CD4-positive, alpha-beta T cell (primary cell): ENCODE results near the gene FAM107B. TPM values are rescaled to one million over a fixed set of nuclear protein-coding genes. Genes with fewer than 3 reads are reported as not detected.

Experiments
- ATAC-seq: fragments of 200-7000 bp; cut with Tn5 transposase; one replicate; pipeline ENCODE4 v1.10.0; 2022; ENCODE audit warnings: mild to moderate bottlenecking; ENCODE audit not compliant: poor library complexity
- CTCF ChIA-PET: fragments of 350-600 bp; sonication (Branson Sonifier 250); formaldehyde crosslinking; loops from one replicate; lab custom pipeline; 2021; ENCODE audit warnings: antibody characterized with exemption, inconsistent platforms; lab: Charles Lee
- POLR2A ChIA-PET: fragments of 350-600 bp; sonication (Branson Sonifier 250); formaldehyde crosslinking; loops from one replicate; lab custom pipeline; 2021; ENCODE audit warnings: antibody characterized with exemption, inconsistent platforms; lab: Charles Lee
- DNase-seq, 14 experiments: peaks; one replicate each; pipeline ENCODE4 v3.0.0-alpha.2; 2013 to 2020; ENCODE audit warnings: mixed read lengths in 2 of 14
- H3K27ac ChIP-seq, 2 donors: one replicate each; pipeline versions ENCODE4 v1.5.1 to v1.7.0; 2013; ENCODE audit warnings: low read length in 2 of 2, low read depth in 1 of 2, mild to moderate bottlenecking in 1 of 2
- H3K27me3 ChIP-seq, 2 experiments: 1 replicate in 1 of 2; 2 replicates in 1 of 2; pipeline versions ENCODE4 v1.6.1 to v1.7.0; 2013; ENCODE audit warnings: low read length in 2 of 2, control low read depth in 1 of 2, mild to moderate bottlenecking in 1 of 2, moderate library complexity in 1 of 2; ENCODE audit not compliant: insufficient read depth in 2 of 2, control insufficient read depth in 1 of 2
- H3K36me3 ChIP-seq: one replicate; pipeline ENCODE4 v1.6.1; 2013; ENCODE audit warnings: low read length, control low read depth; ENCODE audit not compliant: insufficient read depth
- H3K4me1 ChIP-seq: one replicate; pipeline ENCODE4 v1.6.1; 2013; ENCODE audit warnings: low read length, control low read depth; ENCODE audit not compliant: insufficient read depth
- H3K4me3 ChIP-seq: one replicate; pipeline ENCODE4 v1.5.1; 2013; ENCODE audit warnings: mild to moderate bottlenecking, low read length, moderate library complexity
- H3K9me3 ChIP-seq, 2 experiments: 1 replicate in 1 of 2; 2 replicates in 1 of 2; pipeline versions ENCODE4 v1.6.1 to v1.7.0; 2013; ENCODE audit warnings: low read length in 2 of 2, mild to moderate bottlenecking in 2 of 2, control low read depth in 1 of 2, moderate library complexity in 1 of 2; ENCODE audit not compliant: control insufficient read depth in 1 of 2, insufficient read depth in 1 of 2
- H3K27ac Mint-ChIP-seq: one replicate; pipeline ENCODE4 v1.8.0; 2020; ENCODE audit warnings: mixed read lengths
- H3K27me3 Mint-ChIP-seq: one replicate; pipeline ENCODE4 v1.8.0; 2021; ENCODE audit warnings: mixed read lengths
- H3K36me3 Mint-ChIP-seq: one replicate; pipeline ENCODE4 v1.8.0; 2021; ENCODE audit warnings: low read depth, mixed read lengths
- H3K4me1 Mint-ChIP-seq: one replicate; pipeline ENCODE4 v1.8.0; 2021; ENCODE audit warnings: low read depth, mixed read lengths
- H3K4me3 Mint-ChIP-seq: one replicate; pipeline ENCODE4 v1.8.0; 2020; ENCODE audit warnings: mild to moderate bottlenecking, mixed read lengths
- H3K9me3 Mint-ChIP-seq: one replicate; pipeline ENCODE4 v1.8.0; 2020; ENCODE audit warnings: mixed read lengths
- CTCF ChIP-seq: fragments of 200-600 bp; IDR thresholded peaks from one replicate; pipeline ENCODE4 v1.8.0; 2022; ENCODE audit warnings: antibody characterized with exemption, mild to moderate bottlenecking
- intact Hi-C, 2 experiments: fragments of 100-400 bp; cut with DNase I in 1 of 2; cut with micrococcal nuclease in 1 of 2; formaldehyde crosslinking; loops; one replicate each; pipeline versions ENCODE4 v1.15.1 to v1.9.0; 2023 to 2025; cut with DNase I, micrococcal nuclease
- total RNA-seq, 174 experiments: library from RNA in 2 of 174; stranded (reverse) in 2 of 174; gene quantifications; one replicate each; pipeline ENCODE4 v1.2.3 and lab custom pipeline; 2021 to 2026

The FAM107B gene
- total RNA-seq, 2 experiments from 2014 or later, result 261 to 262 TPM

DNA sequence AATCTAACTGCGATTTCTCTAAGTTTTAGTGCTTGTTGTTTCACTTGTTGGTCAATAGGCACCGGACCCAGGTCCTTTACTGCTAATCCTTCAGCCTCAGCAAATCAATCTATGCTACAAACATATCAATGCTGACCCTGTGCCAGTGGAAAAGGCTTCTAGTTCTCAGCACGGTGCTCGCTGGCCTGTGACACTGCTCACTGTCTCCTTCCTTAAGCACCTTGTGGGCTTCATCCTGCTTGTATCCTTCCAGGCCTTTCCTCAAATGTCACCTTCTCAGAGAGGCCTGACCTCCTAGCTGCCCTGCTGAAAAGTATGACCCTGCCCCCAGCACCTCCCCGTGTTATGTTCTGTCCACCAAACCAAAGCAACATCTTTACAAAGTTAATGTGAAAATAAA, 242.7 kb downstream of the FAM107B start:
- Histone ChIP-seq H3K4me1 (peaks cover 77% of the 10 kb centered on the region), H3K27me3 (no peaks in the 10 kb centered on the region), H3K36me3 (peaks cover 73% of the 10 kb centered on the region), H3K27ac (no peak overlapping the region), H3K9me3 (no peaks in the 10 kb centered on the region), H3K4me3 (no peak overlapping the region)
- Mint-ChIP-seq H3K27ac (peak overlapping the region; percentile 45), H3K27me3 (no peaks in the 10 kb centered on the region), H3K9me3 (no peaks in the 10 kb centered on the region), H3K36me3 (peaks cover 98% of the 10 kb centered on the region), H3K4me1 (peaks cover 97% of the 10 kb centered on the region), H3K4me3 (peak overlapping the region; percentile 49)
- TF ChIP-seq CTCF, result no peak
- DNase-seq (no peak), ATAC-seq (no peak)
- CTCF ChIA-PET, result interaction anchor here (0.6 kb wide), 1 partner anchor 285 kb away, joined by 4 read pairs; no protein-coding TSS in a partner anchor
- intact Hi-C loops, result no loop called here
- POLR2A ChIA-PET, result no interaction called here

DNA sequence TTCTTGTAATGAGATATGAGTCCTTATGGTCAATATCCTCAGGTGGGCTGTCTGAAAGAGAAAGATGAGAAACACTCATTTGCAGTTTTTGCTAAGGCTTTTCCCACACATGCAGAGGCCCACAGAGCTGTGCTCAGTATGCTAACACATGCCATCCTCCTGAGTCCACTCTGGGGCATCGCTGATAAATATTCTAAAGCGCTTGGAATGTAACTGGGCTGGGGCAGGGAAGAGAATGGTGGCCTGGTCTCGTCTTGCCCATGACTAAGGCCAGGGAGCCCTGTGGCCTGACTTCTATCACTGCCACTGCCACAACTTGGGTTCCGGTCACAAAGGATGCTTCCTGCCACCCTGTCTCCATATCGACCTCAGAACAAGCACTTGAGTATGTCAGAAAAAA, 244.2 kb downstream of the FAM107B start:
- TF ChIP-seq CTCF, result no peak
- no peaks in the 10 kb centered on the region for H3K27me3 Mint-ChIP-seq
- intact Hi-C loops, result no loop called here
- H3K27me3 ChIP-seq, result no peaks in the 10 kb centered on the region
- H3K9me3 Mint-ChIP-seq, result no peaks in the 10 kb centered on the region
- no peak overlapping the region for H3K27ac ChIP-seq
- DNase-seq (no peak), ATAC-seq (no peak)
- H3K4me3 ChIP-seq, result no peak overlapping the region
- no peaks in the 10 kb centered on the region for H3K9me3 ChIP-seq
- peaks cover 94% of the 10 kb centered on the region for H3K4me1 Mint-ChIP-seq
- peaks cover 96% of the 10 kb centered on the region for H3K36me3 Mint-ChIP-seq
- peaks cover 71% of the 10 kb centered on the region for H3K36me3 ChIP-seq
- peaks cover 71% of the 10 kb centered on the region for H3K4me1 ChIP-seq
- ChIA-PET POLR2A (no interaction called here), CTCF (interaction anchor here (0.7 kb wide), 1 partner anchor 12 kb away, joined by 3 read pairs; no protein-coding TSS in a partner anchor)
- peak overlapping the region; percentile 17 for H3K4me3 Mint-ChIP-seq
- H3K27ac Mint-ChIP-seq, result peak overlapping the region; percentile 45

GRCh38 chr10:14529351-14529750, 245.3 kb downstream of the FAM107B start:
- no peak overlapping the region for H3K4me3 ChIP-seq
- no peak for TF ChIP-seq CTCF
- H3K36me3 ChIP-seq, result peaks cover 63% of the 10 kb centered on the region
- H3K36me3 Mint-ChIP-seq, result peaks cover 96% of the 10 kb centered on the region
- ATAC-seq (no peak), DNase-seq (no peak)
- H3K9me3 Mint-ChIP-seq, result no peaks in the 10 kb centered on the region
- H3K4me1 Mint-ChIP-seq, result peaks cover 94% of the 10 kb centered on the region
- intact Hi-C loops, result no loop called here
- no peaks in the 10 kb centered on the region for H3K9me3 ChIP-seq
- H3K27ac Mint-ChIP-seq, result peak overlapping the region; percentile 45
- peak overlapping the region; percentile 13 for H3K4me3 Mint-ChIP-seq
- H3K27me3 Mint-ChIP-seq, result no peaks in the 10 kb centered on the region
- ChIA-PET CTCF (interaction anchor here (0.6 to 5.5 kb wide), 4 partner anchors 14 to 35 kb away, joined by 3 to 18 read pairs (median 4); no protein-coding TSS in a partner anchor), POLR2A (interaction anchor here (0.9 to 1.4 kb wide), 9 partner anchors 9 to 349 kb away, joined by 3 to 6 read pairs (median 5); partner anchors contain the start of genes CDNF, HSPA14, MSANTD7 and SUV39H2)
- H3K27ac ChIP-seq, result no peak overlapping the region
- peaks cover 71% of the 10 kb centered on the region for H3K4me1 ChIP-seq
- H3K27me3 ChIP-seq, result no peaks in the 10 kb centered on the region
